ENCODE results near the gene ARNT2.

ARNT2 gene

GRCh38 chr15:80464951-80465625, 60.9 kb downstream of the ARNT2 start:
- DNase-seq (ENCODE audit: low read depth in 1 of 2, low spot score in 1 of 2) = no peak

- no peak for DNase-seq (ENCODE audit: low read depth in 1 of 2, low spot score in 1 of 2)
These were observed 61.4 kb downstream of the ARNT2 start for GRCh38 chr15:80465626-80466005.

- no peak for DNase-seq (ENCODE audit: low read depth in 1 of 2, low spot score in 1 of 2)
These were observed 62.4 kb downstream of the ARNT2 start for GRCh38 chr15:80466543-80466942.

- no peak for DNase-seq (ENCODE audit: low read depth in 1 of 2, low spot score in 1 of 2)
These were observed 63.1 kb downstream of the ARNT2 start for GRCh38 chr15:80467311-80467714.

GRCh38 chr15:80468796-80469195, 64.6 kb downstream of the ARNT2 start:
- DNase-seq (ENCODE audit: low read depth in 1 of 2, low spot score in 1 of 2) = no peak

- no peak for DNase-seq (ENCODE audit: low read depth in 1 of 2, low spot score in 1 of 2)
These were observed 67.7 kb downstream of the ARNT2 start for GRCh38 chr15:80471881-80472280.

GRCh38 chr15:80473286-80474223, 69.4 kb downstream of the ARNT2 start:
- DNase-seq (ENCODE audit: low read depth in 1 of 2, low spot score in 1 of 2) = no peak

- DNase-seq (ENCODE audit: low read depth in 1 of 2, low spot score in 1 of 2) = no peak
These were observed 70.3 kb downstream of the ARNT2 start for GRCh38 chr15:80474224-80475215.

- no peak for DNase-seq (ENCODE audit: low read depth in 1 of 2, low spot score in 1 of 2)
These were observed 71.4 kb downstream of the ARNT2 start for GRCh38 chr15:80475572-80475971.

GRCh38 chr15:80476036-80476435, 71.9 kb downstream of the ARNT2 start:
- no peak for DNase-seq (ENCODE audit: low read depth in 1 of 2, low spot score in 1 of 2)

- no peak for DNase-seq (ENCODE audit: low read depth in 1 of 2, low spot score in 1 of 2)
These were observed 73.9 kb downstream of the ARNT2 start for GRCh38 chr15:80478075-80478474.

- no peak for DNase-seq (ENCODE audit: low read depth in 1 of 2, low spot score in 1 of 2)
These were observed 75.0 kb downstream of the ARNT2 start for GRCh38 chr15:80479191-80479590.

GRCh38 chr15:80480171-80480811, 76.1 kb downstream of the ARNT2 start:
- no peak for DNase-seq (ENCODE audit: low read depth in 1 of 2, low spot score in 1 of 2)

- DNase-seq (ENCODE audit: low read depth in 1 of 2, low spot score in 1 of 2) = no peak
These were observed 76.7 kb downstream of the ARNT2 start for GRCh38 chr15:80480909-80481308.

GRCh38 chr15:80482696-80483095, 78.5 kb downstream of the ARNT2 start:
- no peak for DNase-seq (ENCODE audit: low read depth in 1 of 2, low spot score in 1 of 2)

GRCh38 chr15:80483725-80484161, 79.6 kb downstream of the ARNT2 start:
- no peak for DNase-seq (ENCODE audit: low read depth in 1 of 2, low spot score in 1 of 2)

- DNase-seq (ENCODE audit: low read depth in 1 of 2, low spot score in 1 of 2) = no peak
These were observed 80.2 kb downstream of the ARNT2 start for GRCh38 chr15:80484333-80484864.

GRCh38 chr15:80485370-80486164, 81.4 kb downstream of the ARNT2 start:
- DNase-seq (ENCODE audit: low read depth in 1 of 2, low spot score in 1 of 2) = no peak

- no peak for DNase-seq (ENCODE audit: low read depth in 1 of 2, low spot score in 1 of 2)
These were observed 83.7 kb downstream of the ARNT2 start for GRCh38 chr15:80487839-80488390.
